OCI-LY1 (cell line): ENCODE data around the gene PTPN3.

Source experiments
- H2AFZ ChIP-seq: fragments of 200-600 bp; sonication (generic), shearing (Covaris generic); 2 replicates; pipeline ENCODE4 v1.6.0; 2014; ENCODE audit warnings: antibody characterized with exemption, mild to moderate bottlenecking, low read length
- H3F3A ChIP-seq: fragments of 200-600 bp; sonication (generic), shearing (Covaris generic); 2 replicates; pipeline ENCODE4 v1.6.0; 2014; ENCODE audit warnings: mild to moderate bottlenecking, antibody characterized with exemption, low read length, moderate library complexity; ENCODE audit not compliant: insufficient read depth
- H3K27ac ChIP-seq: fragments of 200-600 bp; sonication (generic); 2 replicates; pipeline ENCODE4 v1.5.1; 2014; ENCODE audit warnings: low read length, mixed run types, mild to moderate bottlenecking, low read depth; ENCODE audit not compliant: poor library complexity, severe bottlenecking
- H3K27me3 ChIP-seq: fragments of 200-600 bp; sonication (generic); 2 replicates; pipeline ENCODE4 v1.6.0; 2014; ENCODE audit warnings: antibody characterized with exemption, mild to moderate bottlenecking, low read length, moderate library complexity; ENCODE audit not compliant: insufficient read depth
- H3K36me3 ChIP-seq: fragments of 200-600 bp; sonication (generic); 2 replicates; pipeline ENCODE4 v1.6.1; 2014; ENCODE audit warnings: mild to moderate bottlenecking, antibody characterized with exemption, low read length, moderate library complexity, mixed read lengths; ENCODE audit not compliant: insufficient read depth
- H3K4me1 ChIP-seq: fragments of 200-600 bp; sonication (generic); 2 replicates; pipeline ENCODE4 v1.5.1; 2014; ENCODE audit warnings: mild to moderate bottlenecking, low read length, moderate library complexity; ENCODE audit not compliant: insufficient read depth, severe bottlenecking
- H3K4me2 ChIP-seq: fragments of 200-600 bp; sonication (generic), shearing (Covaris generic); 2 replicates; pipeline ENCODE4 v1.6.1; 2014; ENCODE audit warnings: low read length
- H3K4me3 ChIP-seq: fragments of 200-600 bp; sonication (generic); 2 replicates; pipeline ENCODE4 v1.5.1; 2014; ENCODE audit warnings: low read length, low read depth, mild to moderate bottlenecking, mixed read lengths; ENCODE audit not compliant: poor library complexity, severe bottlenecking
- H3K79me2 ChIP-seq: fragments of 200-600 bp; shearing (Covaris generic); 2 replicates; pipeline ENCODE4 v1.6.1; 2016; ENCODE audit warnings: mixed run types, low read length, mixed read lengths; ENCODE audit not compliant: insufficient read depth
- H3K9ac ChIP-seq: fragments of 200-600 bp; sonication (generic), shearing (Covaris generic); 2 replicates; pipeline ENCODE4 v1.6.1; 2014; ENCODE audit warnings: mild to moderate bottlenecking, low read length, mixed read lengths
- H3K9me2 ChIP-seq: fragments of 200-600 bp; sonication (generic), shearing (Covaris generic); 2 replicates; pipeline ENCODE4 v1.6.1; 2014; ENCODE audit warnings: low read depth, mild to moderate bottlenecking, low read length, mixed read lengths
- H3K9me3 ChIP-seq: fragments of 200-600 bp; shearing (Covaris generic); 2 replicates; pipeline ENCODE4 v1.6.1; 2014; ENCODE audit warnings: low read length, mixed read lengths
- H4K20me1 ChIP-seq: fragments of 200-600 bp; sonication (generic), shearing (Covaris generic); 2 replicates; pipeline ENCODE4 v1.6.0; 2016; ENCODE audit warnings: mild to moderate bottlenecking, low read length; ENCODE audit not compliant: insufficient read depth
- CTCF ChIP-seq: fragments of 200-600 bp; sonication (generic), shearing (Covaris generic); IDR thresholded peaks from 2 replicates; pipeline ENCODE4 v1.5.1; 2017; ENCODE audit warnings: mild to moderate bottlenecking, antibody characterized with exemption, low read length, moderate library complexity, mixed read lengths
- EZH2 ChIP-seq: fragments of 200-600 bp; sonication (generic), shearing (Covaris generic); IDR thresholded peaks from 2 replicates; pipeline ENCODE4 v1.8.0; 2017; ENCODE audit warnings: borderline replicate concordance, mixed run types, mild to moderate bottlenecking, antibody characterized with exemption, low read length, moderate library complexity, mixed read lengths

PTPN3 gene

GRCh38 chr9:109440797-109441287 is 57.3 kb downstream of the PTPN3 start:
- Histone ChIP-seq H3K27me3 (no peaks in the 10 kb centered on the region), H3K36me3 (no peaks in the 10 kb centered on the region), H3K27ac (no peak overlapping the region), H3K9me3 (no peaks in the 10 kb centered on the region), H3K9me2 (no peaks in the 10 kb centered on the region), H3K4me1 (no peaks in the 10 kb centered on the region), H2AFZ (no peak overlapping the region), H3F3A (no peaks in the 10 kb centered on the region), H3K4me3 (no peak overlapping the region), H4K20me1 (no peaks in the 10 kb centered on the region), H3K4me2 (no peak overlapping the region), H3K79me2 (no peaks in the 10 kb centered on the region), H3K9ac (no peak overlapping the region)
- TF ChIP-seq CTCF: peak; percentile 62
- no peak for TF ChIP-seq EZH2

DNA sequence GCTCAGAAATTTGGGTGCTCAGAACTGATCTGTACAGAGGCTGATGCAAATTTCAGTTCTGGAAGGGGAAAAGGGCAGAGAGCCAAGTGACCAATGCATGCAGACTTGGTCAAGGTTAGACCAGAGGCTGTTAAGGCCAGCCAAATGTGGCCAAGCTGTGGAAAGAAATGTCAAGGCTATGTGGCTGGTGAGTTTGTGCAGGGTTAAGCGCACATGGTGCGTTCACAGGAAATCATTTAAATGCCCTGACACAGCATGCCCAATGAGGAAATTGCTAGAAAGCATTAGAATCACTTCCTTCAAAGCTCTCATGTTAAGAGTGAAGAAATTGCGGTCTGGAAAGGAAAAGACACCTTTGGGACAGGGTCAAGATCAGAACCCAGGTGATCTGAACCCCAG is 58.0 kb downstream of the PTPN3 start:
- H2AFZ ChIP-seq: no peak overlapping the region
- H3K4me3 ChIP-seq: no peak overlapping the region
- H3K4me2 ChIP-seq: no peak overlapping the region
- H3K4me1 ChIP-seq: no peaks in the 10 kb centered on the region
- H3K27ac ChIP-seq: no peak overlapping the region
- H3K27me3 ChIP-seq: no peaks in the 10 kb centered on the region; the same call in 1 of the 2 replicates
- TF ChIP-seq CTCF: no peak
- TF ChIP-seq EZH2: no peak
- H3K9ac ChIP-seq: no peak overlapping the region
- H3K9me2 ChIP-seq: no peaks in the 10 kb centered on the region
- H3K9me3 ChIP-seq: no peaks in the 10 kb centered on the region
- no peaks in the 10 kb centered on the region for H4K20me1 ChIP-seq
- H3F3A ChIP-seq: no peaks in the 10 kb centered on the region
- no peaks in the 10 kb centered on the region for H3K36me3 ChIP-seq
- no peaks in the 10 kb centered on the region for H3K79me2 ChIP-seq

GRCh38 chr9:109439378-109440116 is 58.6 kb downstream of the PTPN3 start:
- Histone ChIP-seq H3K27ac (no peak overlapping the region), H3K27me3 (no peaks in the 10 kb centered on the region; the same call in 1 of the 2 replicates), H4K20me1 (no peaks in the 10 kb centered on the region), H2AFZ (no peak overlapping the region), H3K9me3 (no peaks in the 10 kb centered on the region), H3F3A (no peaks in the 10 kb centered on the region), H3K4me1 (no peaks in the 10 kb centered on the region), H3K79me2 (no peaks in the 10 kb centered on the region), H3K4me3 (no peak overlapping the region), H3K36me3 (no peaks in the 10 kb centered on the region), H3K9me2 (no peaks in the 10 kb centered on the region), H3K9ac (no peak overlapping the region), H3K4me2 (no peak overlapping the region)
- TF ChIP-seq EZH2: no peak
- no peak for TF ChIP-seq CTCF
